Liver (tissue), 3 donors: Measurements from ENCODE around the gene LYSMD3.

Source experiments
- CTCF ChIP-seq: fragments of 150-350 bp; IDR thresholded peaks from 2 replicates; pipeline ENCODE4 v1.5.1; 2017; ENCODE audit warnings: improper control_type of control experiment, low read depth, low read length; ENCODE audit not compliant: missing input control
- GABPA ChIP-seq, 2 donors: IDR thresholded peaks in 1 of 2; conservative IDR thresholded peaks in 1 of 2; 2 replicates each; pipeline ENCODE4 v1.6.1; 2016; ENCODE audit warnings: antibody characterized with exemption in 2 of 2, mild to moderate bottlenecking in 1 of 2, moderate library complexity in 1 of 2
- NR2F2 ChIP-seq: IDR thresholded peaks from 2 replicates; pipeline ENCODE4 v1.6.1; 2016; ENCODE audit warnings: antibody characterized with exemption
- RAD21 ChIP-seq, 2 donors: IDR thresholded peaks; 2 replicates each; pipeline ENCODE4 v1.6.1; 2016; ENCODE audit warnings: antibody characterized with exemption in 2 of 2, mild to moderate bottlenecking in 2 of 2
- RXRA ChIP-seq, 2 donors: IDR thresholded peaks; 2 replicates each; pipeline ENCODE4 v1.6.1; 2017 to 2018; ENCODE audit warnings: antibody characterized with exemption in 2 of 2, mild to moderate bottlenecking in 1 of 2
- TAF1 ChIP-seq: conservative IDR thresholded peaks from 2 replicates; pipeline ENCODE4 v1.6.1; 2016; ENCODE audit warnings: antibody characterized with exemption, mild to moderate bottlenecking
- donor health status: healthy.
- donor health status: healthy.

- no peak for TF ChIP-seq CTCF
- TF ChIP-seq RXRA (IDR thresholded peaks at IDR 0.05): no peak
- no peak for TF ChIP-seq GABPA (IDR thresholded peaks at IDR 0.05 in 1 of 2, conservative IDR thresholded peaks at IDR 0.05 in 1 of 2)
- no peak for TF ChIP-seq RAD21 (IDR thresholded peaks at IDR 0.05)
- no peak for TF ChIP-seq TAF1
- TF ChIP-seq NR2F2: no peak
Observed at GRCh38 chr5:90549223-90549622, 19.8 kb upstream of the LYSMD3 start.
